Stimulated activated CD4-positive, alpha-beta T cell treated with anti-CD3 and anti-CD28 coated beads, Interleukin-1b, Interleukin-23, amount 100 ng/mL, for 1 hour (primary cell): Measurements from ENCODE around the gene GABBR2.

Experiments used
- DNase-seq, 2 donors: peaks; one replicate each; pipeline ENCODE4 v3.0.0-alpha.2; 2020; ENCODE audit warnings: low read depth in 2 of 2

The GABBR2 gene

DNA sequence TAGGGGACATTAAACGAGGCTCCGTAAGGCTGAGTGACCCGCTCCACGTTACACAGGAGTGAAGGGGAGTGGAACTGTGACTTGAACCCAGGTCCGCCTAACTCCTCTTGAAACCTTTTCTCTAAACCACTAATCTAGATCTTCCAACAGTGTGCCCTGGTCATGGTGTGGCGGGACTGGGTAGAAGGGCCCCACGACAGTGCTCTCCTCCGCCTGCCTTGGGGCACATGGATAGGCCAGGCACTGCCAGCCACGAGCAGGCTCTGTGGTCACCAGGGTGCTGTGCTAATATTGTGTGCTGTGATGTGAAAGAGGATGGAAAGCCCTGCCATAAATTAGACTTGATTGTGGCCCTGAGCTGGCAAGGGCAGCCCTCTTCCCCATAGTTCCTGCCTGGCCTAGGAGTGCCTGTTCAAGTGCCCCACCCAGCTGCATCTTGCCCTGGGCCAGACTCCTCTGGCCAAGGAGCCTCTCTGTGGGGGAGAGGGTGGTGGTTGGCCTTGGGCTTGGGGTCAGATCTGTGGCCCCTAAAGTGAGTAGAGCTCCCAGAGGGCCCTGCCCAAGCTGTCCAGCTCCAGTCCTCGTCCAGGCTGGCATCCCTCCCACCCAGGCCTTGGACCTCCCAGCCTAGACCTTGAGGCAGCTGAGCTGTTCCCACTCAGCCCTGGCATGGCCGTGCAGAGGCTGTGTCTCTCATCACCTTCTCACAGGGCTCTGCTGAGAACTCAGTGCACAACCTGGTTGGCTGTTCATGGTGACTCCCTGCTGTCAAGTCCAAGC is 385.5 kb downstream of the GABBR2 start:
- DNase-seq, result no peak

DNA sequence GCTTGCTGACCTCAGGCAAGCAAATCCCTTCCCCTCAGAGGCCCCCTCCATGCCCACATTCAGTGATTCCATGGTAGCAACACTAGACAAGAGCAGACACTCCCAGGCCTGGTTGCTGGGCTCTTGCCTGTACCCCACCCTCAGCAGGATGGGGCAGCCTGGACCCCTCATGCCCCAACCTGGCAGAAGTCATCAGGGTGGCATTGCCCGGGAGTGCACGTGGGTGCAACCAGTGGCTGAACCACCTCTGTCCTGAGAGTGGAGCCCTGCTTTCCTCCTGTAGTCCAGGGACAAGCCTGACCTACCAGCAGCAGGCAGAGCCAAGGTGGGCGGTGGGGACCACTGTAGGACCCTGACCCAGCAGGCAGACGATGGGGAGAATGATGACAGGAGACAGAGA is 387.5 kb downstream of the GABBR2 start:
- DNase-seq, result no peak

DNA sequence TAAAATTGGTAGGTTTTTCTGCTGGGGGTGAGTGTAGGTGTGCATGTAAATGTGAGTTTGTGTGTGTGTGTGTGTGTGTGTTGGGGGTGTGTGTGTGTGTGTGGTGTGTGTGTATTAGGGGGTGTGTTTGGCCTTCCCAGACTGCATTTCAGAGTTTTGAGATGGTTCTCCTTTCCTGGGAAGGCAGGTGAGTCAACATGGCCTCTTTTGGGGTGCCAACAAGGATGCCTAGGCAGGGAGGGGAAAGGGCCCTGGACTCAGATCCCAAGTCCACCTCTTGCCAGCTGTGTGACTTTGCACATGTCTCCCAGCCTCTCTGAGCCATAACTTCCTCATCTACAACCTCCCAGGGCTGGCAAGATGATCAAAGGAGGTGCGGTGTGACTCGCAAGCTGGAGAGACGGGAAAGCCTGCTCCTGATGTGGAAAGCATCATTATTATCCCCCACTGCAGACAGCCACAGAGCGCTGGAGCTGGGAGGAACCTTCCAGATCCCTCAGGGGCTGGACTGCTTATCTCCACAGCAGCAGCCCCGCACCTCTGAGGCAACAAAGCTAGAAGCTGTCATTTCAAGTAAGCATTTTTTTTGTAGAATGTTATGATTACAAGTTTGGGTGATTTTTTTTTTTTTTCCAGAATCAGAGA is 389.8 kb downstream of the GABBR2 start:
- no peak for DNase-seq

DNA sequence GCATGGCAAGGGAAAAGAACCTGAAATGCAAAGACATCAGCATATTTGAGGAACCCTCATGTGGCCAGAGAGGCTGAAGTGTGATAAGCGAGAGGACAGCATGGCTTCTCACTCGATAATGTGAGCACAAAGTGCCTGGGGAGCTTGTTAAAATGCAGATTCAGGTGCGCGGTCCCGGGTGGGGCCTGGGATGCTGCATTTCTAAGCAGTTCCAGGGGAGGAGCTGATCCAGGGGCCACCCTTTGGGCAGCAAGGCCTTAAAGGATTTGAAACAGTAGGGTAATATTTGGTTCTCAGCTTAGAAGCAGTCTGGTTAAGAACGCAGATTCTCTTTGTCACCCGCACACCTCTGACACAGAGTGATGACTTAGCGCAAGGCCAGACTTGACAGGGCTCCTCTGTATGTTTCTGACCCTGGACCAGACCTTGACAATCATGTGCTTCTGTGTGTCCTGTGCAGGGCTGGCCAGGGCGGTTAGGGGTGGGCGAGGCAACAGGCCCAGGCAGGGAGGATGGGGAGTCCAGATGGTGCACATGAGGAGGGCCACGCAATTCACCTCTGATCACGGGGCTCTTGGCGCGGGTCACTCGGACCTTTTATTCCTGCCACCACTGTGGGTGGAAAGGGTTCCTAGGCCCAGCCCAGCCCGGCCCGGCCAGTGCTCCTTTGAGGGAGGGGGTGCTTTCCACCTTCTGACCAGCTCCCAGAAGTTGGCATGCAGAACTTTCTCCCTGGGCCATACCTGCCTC is 390.5 kb downstream of the GABBR2 start:
- no peak for DNase-seq

DNA sequence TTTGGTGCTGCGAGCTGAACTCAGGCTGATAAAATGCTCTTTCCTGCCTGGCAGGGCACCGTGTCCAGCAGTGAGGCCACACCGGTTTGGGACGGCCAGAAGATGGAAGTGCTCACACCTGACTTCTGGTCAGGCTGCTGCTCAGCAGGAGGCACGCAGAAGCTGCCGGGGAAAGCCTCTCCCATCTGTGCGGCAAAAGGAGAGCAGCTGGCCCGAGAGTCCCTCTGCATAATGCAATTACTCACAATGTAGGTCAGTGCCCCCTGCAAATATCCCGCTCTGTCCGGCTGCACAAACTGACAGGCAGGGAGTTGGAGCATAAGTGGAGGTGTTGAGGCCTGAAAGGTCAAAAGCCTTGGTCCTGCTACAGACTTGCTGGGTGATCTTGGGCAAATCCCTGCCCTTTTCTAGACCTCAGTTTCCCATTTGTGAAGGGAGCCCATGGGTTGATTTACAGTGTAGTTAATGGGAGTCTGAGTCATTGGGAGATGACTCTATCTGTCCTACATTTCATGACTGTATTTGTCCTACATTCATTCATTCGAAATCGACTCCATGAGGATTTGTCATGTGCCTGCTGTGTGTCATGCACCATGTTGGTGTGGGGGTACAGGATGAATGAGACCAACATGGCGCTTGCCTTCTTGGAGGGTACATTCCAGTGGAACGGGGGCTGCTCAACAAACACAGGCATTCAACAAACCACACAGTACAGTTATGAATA is 391.4 kb downstream of the GABBR2 start:
- DNase-seq, result no peak

DNA sequence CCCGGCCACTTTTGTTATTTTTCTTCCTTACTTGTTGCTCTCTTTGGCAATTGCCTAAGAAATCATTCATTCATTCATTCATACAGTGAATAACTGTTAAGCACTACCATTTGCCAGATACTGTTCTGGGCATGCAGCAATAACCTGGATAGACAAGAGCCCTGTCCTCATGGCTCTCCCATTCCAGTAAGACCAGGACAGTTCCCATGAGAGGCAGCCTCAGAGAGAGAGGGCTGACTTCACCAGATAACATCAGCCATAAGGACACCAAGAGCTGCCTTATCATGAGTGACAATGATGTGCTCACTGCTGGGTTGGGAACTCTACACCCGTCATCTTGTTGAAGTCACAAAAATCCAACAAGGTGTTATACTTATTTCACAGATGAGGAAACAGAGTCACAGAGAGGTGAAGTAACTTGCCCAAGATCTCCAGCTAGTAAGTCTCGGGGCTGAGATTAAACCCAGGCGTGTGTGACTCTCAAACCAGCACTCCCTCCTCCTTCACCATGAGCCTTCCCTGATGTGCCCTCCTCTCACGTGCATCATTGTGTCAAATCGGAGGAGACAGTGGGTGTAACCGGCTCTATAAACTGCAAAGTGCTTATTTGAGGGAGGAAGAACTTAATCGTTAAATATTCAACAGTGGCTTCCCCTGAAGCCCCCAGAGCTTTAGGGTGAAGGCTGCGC is 392.1 kb downstream of the GABBR2 start:
- no peak for DNase-seq

DNA sequence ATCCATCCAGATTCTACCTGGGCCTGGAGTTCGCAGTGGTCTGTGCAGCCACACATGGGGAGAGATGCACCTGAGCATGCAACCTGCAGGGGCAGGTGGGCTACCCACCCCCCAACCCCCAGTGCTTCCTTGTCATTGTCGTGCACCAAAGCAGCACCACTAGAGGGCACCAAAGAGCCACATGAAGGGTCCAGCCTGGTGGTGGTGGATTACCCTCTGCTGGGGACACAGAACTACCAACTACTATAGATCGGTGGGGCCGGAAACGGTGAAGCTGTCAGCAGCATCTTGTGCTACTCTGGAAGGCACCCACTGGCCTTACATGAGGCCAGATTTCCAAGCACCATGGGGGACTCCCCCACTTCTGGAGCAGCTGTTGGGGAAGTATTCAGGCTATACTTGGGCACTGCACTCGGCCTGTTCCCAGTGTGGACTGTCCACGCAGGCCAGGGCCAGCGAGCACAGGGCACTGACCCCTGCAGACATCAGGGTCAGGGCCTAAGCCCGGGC is 393.1 kb downstream of the GABBR2 start:
- DNase-seq, result peak; percentile 29 to 58

DNA sequence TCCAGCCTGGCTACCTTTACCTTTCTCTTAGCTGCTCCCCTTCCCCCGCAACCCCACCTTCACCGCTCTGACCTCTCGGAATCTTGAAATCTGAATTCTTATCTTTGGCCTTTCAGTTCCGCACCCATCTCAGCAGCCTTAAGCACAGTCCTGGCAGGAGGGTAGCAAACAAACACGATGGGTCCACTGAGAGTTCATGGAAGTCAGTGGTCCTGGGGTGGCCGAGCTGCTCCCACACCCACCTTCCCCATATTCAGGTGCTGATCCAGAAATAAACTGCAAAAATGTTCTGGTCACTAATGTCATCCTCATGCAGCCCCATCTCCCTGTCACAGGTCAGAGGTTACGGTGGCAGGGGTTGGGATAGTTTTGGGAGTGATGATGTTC is 393.7 kb downstream of the GABBR2 start:
- no peak for DNase-seq

DNA sequence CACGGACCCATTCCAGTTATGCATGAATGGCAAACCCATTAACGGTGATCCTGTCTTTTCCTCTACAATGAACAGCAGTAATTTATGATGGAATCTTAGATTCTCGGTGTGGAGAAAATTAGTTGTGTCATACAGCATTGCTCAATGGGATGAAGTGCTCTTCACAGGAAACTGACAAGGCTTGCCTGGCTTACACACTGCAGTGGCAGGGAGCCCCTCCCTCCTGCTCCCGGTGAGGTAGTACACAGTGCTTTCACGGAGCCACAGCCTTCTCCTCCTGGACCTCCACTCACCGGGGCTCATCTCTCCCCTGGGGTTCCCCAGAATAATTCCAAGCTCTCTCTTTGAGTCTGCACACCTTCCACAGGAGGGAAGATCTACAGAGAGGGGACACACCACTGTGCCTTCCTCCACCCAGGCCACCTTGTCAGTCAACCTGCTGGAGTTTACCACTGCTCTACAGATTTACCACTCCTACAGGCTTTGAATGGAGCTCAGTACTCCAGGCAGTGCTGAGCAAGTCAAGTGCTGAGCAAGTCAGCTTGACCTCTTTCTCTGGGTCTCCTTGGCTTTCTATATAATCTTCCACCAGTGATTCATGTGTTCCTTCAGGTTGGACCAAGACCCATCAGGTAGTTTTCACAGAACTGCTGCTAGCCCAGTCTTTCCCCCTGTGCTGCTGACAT is 394.2 kb downstream of the GABBR2 start:
- DNase-seq, result no peak

DNA sequence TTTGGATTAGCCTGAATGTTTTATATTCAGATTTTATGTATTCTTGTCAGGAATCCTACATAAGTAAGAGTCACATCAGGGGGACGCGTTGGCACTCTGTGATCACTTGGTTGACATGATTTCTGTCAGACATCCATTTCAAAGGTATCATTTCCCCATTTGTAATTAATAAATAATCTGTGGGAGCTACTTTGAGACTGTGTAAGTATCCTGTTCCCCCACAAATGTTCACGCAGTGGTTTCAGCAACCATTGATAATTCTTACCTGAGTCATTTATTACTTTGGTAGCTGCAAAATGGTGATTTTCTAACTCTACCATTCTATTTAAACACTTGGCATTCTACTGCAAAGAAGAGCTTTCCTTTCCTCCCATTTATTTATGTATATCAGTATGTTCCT is 396.4 kb downstream of the GABBR2 start:
- no peak for DNase-seq

DNA sequence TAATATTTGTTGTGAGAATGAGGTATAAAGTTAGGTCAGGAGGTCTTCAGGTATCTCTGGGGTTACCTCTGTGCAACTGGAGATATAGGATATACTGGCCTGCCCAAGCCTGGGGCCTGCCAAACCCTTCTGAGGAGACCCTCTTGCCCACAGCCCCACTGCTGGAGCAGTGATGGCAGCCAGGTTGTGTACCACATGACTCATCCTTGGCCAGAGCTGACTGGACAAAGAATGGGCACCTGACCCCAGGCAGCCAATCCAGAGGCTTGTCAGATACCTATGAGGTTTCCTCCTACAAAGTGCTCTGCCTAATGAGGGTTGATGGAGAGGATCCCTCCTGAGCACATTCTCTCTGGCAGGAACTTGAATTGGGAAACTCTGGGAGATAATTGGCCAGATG is 397.2 kb downstream of the GABBR2 start:
- DNase-seq, result no peak

DNA sequence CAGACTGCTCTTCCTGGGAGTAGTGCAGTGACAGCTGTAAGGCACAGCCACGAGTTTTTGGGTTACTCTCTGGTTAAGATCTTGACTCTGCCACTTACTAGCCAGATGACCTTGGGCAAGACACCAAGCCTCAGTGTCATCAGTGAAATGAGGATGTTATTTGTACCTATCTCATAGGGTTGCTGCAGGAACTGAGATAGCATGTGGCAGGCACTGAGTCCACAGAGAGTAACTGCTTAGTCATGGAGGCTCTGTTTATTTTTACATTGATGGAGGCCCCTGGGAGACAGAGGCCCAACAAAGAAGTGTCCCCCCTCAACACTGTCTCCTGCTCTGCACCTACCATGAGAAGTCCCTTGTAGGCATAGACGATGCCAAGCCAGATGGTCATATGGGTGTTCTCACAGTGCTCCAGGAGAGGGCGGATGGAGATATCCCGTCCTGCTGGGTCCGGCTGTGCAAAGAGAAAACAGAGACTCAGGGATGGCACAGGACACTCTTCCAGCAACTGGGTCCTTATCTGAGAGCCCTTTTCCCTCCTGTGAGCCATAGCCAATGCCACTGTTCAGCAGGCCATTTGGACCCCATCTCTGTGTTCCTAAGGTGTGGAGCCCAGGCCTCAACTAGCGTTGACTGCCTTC is 397.9 kb downstream of the GABBR2 start:
- no peak for DNase-seq

DNA sequence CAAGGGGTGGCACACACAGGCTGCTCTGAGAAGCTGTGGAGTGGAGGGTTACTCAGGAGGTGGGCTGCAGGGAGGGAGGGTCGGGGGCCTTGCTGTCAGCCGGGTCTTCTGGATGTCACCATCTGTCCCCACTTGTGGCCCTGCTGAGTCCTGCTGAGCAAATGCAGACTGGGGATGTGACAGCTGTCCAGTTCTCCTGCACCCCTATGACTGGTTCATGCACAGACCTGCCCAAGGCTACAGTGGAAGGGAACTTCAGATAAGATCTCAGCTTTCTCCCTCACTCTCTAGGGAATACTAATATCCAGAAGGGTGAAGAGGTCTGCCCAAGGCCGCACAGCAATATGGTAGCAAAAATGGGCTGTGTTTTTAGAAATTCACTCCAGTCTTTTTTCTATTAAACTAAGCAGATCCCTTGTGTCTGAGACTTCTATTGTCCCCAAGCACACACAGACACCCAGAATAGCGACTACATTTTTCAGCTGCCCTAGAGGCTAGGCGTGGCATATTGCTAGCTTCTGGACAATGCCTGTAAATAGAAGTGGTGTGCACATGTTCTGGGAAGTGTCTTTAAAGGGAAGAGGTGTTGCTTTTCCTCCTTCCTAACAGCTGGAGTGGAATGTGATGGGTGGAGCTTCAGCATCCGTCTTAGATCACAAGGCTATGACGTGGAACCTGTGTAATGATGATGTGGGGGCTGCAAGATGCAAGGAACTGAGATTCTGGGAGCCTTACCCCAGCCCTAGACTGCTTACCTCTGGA is 402.2 kb downstream of the GABBR2 start:
- DNase-seq, result no peak

DNA sequence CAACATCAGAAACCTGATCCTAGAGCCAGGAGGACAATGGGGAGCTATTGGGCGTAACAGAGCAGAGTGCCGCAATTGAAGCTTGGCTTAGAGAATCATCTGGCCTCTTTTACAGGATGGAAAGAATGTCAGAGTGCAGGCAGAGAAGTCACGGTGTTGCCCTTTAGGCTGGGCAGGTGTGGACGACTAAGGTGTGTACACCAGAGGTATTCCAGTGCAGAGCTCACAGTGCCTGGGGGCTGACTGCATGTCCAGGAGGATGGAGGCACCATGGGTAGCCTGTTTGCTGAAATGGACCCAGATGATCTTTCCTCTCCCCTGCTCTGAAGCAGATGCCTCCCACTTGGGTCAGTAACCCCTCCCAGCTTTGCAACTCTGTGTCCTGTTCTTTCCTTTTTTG is 404.4 kb downstream of the GABBR2 start:
- DNase-seq, result no peak

DNA sequence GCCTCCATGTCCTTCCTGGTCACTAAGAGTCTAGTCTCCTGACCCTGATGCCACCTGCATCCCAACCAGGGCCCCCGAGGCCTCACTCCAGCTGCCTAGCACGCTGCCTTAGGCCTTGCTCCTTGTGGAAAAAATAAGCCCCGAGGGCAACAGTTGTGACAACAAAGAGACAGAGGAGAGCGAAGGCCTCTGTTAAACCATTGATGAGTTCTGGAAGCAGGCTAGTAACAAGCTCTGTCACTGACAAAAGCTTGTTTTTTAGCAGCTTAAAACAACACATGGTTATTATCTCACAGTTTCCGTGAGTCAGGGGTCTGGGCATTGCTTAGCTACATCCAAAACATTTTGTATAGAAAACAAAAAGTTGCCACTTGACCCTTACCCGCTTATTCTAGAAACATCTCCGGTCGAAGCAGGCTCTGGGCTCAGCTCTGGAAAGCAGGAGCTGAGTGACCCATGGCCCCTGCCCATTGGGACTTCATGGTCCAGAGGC is 405.1 kb downstream of the GABBR2 start:
- DNase-seq, result no peak

DNA sequence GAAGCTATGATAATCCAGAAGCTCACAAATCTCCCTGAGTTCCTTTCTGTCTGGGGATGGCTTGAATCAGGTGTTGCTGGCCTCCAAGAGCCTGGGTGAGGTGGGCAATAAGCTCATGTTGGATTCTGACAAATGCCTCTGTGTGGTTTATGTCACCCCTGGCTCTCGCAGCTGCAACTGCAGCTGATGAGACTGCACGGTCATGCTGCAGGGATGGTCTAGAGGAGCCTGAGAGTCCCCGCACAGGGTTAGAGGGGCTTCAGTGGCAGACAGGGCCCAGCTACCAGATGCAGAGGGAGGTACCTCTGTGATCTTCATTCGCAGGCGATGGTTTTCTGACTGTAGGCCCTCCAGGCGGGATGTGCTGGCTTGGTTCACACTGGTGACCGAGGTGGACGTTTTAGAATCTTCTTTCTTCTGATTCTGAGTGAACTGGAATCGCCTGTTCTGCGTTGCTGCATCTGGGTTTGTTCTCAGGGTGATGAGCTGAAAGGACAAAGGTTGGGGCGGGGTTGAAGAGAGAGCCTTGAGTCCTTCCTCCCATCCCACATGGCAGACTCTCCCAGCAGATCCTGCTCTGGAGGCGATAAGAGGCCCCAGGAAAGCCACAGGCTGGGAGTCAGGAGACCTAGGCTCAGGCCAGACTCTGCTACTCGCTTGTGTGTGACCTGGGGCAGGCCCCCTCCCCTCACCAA is 405.6 kb downstream of the GABBR2 start:
- DNase-seq, result no peak

DNA sequence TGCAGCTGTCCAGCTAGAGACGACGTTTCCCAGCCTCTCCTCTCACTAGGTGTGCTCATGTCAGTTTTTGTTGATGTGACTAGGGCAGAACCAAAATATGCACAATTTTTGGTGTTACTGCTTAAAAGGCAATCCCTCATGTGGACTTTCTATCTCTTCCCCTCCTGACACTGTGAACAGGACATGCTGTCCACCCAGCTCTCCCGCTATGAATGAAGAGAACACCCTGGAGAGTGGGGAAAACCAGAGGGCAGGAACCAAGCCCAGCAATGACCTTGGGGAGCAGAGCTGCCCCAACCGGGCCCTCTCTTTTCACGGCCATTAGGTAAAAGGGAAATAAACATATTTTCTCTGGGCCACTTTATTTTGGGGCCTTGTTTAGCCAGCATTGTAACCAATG is 406.6 kb downstream of the GABBR2 start:
- DNase-seq, result no peak

DNA sequence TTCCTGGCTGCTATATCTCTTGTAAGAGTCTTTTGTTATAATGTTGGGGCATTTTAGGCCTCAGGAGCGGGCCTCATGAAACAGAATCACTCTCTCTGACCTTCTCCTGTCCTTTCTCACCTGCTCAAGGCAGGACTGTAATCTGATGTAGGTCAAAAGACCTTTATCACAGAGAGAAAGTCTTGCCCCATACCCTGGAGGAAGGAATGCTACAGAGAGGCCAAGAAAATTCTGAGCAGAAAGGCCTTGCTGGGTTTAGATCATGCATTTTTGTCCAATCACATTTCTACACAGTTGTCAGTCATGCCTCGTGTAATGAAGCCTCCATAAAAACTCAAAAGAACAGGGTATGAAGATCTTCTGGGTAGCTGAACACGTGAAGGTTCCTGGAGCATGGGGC is 408.1 kb downstream of the GABBR2 start:
- no peak for DNase-seq

DNA sequence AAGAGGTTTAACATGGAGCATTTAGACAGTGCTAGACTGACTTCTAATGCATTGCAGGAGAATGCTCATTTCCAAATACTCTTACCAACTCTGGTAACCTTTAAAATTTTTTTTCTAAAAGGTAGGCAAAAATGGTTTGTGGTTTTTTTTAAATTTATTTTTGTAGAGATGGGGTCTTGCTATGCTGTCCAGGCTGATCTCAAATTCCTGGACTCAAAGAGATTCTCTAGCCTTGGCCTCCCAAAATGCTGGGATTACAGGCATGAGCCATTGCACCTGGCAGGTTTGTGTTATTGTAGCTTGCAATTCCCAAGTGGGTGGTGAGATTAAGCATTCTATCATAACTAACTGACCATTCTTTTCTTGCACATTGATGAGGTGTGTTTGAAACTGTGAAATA is 410.3 kb downstream of the GABBR2 start:
- no peak for DNase-seq
